WTC11 (cell line): ENCODE data around the gene VPS39.

Experiments used
- CREB1 ChIP-seq: sonication (generic); formaldehyde crosslinking; IDR thresholded peaks from 2 replicates; pipeline ENCODE4 v1.8.0; 2023; ENCODE audit warnings: mild to moderate bottlenecking, missing genetic modification reagents
- E2F4 ChIP-seq: sonication (generic); formaldehyde crosslinking; IDR thresholded peaks from 2 replicates; pipeline ENCODE4 v1.8.1; 2022; ENCODE audit warnings: low read depth, mild to moderate bottlenecking, moderate library complexity, missing genetic modification reagents, borderline replicate concordance
- ESRRA ChIP-seq: sonication (generic); formaldehyde crosslinking; IDR thresholded peaks from 2 replicates; pipeline ENCODE4 v1.8.1; 2022; ENCODE audit warnings: mild to moderate bottlenecking, missing genetic modification reagents, borderline replicate concordance
- MYBL2 ChIP-seq: sonication (generic); formaldehyde crosslinking; IDR thresholded peaks from 2 replicates; pipeline ENCODE4 v1.8.1; 2023; ENCODE audit warnings: mild to moderate bottlenecking, moderate library complexity, missing genetic modification reagents
- NFATC4 ChIP-seq: fragments of 250-450 bp; sonication (Bioruptor Pico); IDR thresholded peaks from 2 replicates; pipeline ENCODE4 v1.9.0; 2021; ENCODE audit warnings: mild to moderate bottlenecking
- NFYB ChIP-seq: sonication (generic); formaldehyde crosslinking; conservative IDR thresholded peaks from 2 replicates; pipeline ENCODE4 v1.8.0; 2022; ENCODE audit warnings: low read depth, missing genetic modification reagents
- NR2C2 ChIP-seq: sonication (generic); formaldehyde crosslinking; IDR thresholded peaks from 2 replicates; pipeline ENCODE4 v1.8.0; 2022; ENCODE audit warnings: mild to moderate bottlenecking, missing genetic modification reagents
- ZBTB43 ChIP-seq: sonication (generic); formaldehyde crosslinking; IDR thresholded peaks from 2 replicates; pipeline ENCODE4 v1.8.1; 2023; ENCODE audit warnings: mild to moderate bottlenecking, missing genetic modification reagents
- ZNF121 ChIP-seq: sonication (generic); formaldehyde crosslinking; IDR thresholded peaks from 2 replicates; pipeline ENCODE4 v1.8.0; 2023; ENCODE audit warnings: missing genetic modification reagents
- ZNF138 ChIP-seq: sonication (generic); formaldehyde crosslinking; conservative IDR thresholded peaks from 2 replicates; pipeline ENCODE4 v1.8.1; 2022; ENCODE audit warnings: mild to moderate bottlenecking, moderate library complexity, missing genetic modification reagents
- ZNF671 ChIP-seq: fragments of 250-450 bp; sonication (Bioruptor Pico); IDR thresholded peaks from 2 replicates; pipeline ENCODE4 v1.8.0; 2021; ENCODE audit warnings: mild to moderate bottlenecking
- TF ChIP-seq, protein P1 (sequence below): fragments of 200-600 bp; IDR thresholded peaks from 2 replicates; pipeline ENCODE4 v1.8.0; 2022; ENCODE audit warnings: antibody characterized with exemption

DNA sequence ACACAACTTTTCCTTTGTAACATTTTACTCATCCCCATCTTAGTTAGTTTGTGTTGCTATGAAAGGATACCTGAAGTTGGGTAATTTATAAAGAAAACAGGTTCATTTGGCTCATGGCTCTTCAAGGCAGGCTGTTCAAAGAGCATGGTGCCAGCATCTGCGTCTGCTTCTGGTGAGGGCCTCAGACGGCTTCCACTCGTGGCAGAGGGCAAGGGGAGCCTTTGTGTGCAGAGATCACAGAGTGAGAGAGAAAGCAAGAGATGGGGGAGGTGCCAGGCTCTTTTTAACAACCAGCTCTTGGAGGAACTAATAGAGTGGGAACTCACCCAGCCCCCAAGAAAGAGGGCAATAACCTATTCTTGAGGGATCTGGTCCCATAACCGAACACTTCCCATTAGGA is 74.7 kb downstream of the VPS39 start:
- no peak for TF ChIP-seq ESRRA (CRISPR knock-in tag)
- TF ChIP-seq ZNF138: no peak
- no peak for TF ChIP-seq ZNF121 (CRISPR knock-in tag)
- TF ChIP-seq, protein P1, sequence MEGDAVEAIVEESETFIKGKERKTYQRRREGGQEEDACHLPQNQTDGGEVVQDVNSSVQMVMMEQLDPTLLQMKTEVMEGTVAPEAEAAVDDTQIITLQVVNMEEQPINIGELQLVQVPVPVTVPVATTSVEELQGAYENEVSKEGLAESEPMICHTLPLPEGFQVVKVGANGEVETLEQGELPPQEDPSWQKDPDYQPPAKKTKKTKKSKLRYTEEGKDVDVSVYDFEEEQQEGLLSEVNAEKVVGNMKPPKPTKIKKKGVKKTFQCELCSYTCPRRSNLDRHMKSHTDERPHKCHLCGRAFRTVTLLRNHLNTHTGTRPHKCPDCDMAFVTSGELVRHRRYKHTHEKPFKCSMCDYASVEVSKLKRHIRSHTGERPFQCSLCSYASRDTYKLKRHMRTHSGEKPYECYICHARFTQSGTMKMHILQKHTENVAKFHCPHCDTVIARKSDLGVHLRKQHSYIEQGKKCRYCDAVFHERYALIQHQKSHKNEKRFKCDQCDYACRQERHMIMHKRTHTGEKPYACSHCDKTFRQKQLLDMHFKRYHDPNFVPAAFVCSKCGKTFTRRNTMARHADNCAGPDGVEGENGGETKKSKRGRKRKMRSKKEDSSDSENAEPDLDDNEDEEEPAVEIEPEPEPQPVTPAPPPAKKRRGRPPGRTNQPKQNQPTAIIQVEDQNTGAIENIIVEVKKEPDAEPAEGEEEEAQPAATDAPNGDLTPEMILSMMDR: no peak
- no peak for TF ChIP-seq ZBTB43 (CRISPR knock-in tag)
- TF ChIP-seq MYBL2 (CRISPR knock-in tag): no peak
- no peak for TF ChIP-seq NR2C2 (CRISPR knock-in tag)
- no peak for TF ChIP-seq CREB1
- TF ChIP-seq NFYB: no peak
- no peak for TF ChIP-seq ZNF671
- TF ChIP-seq E2F4 (CRISPR knock-in tag): no peak
- TF ChIP-seq NFATC4: no peak
